A549 (cell line): Measurements from ENCODE around the gene CUL1. TPM values are rescaled to one million over a fixed set of nuclear protein-coding genes. Genes with fewer than 3 reads are reported as not detected.
A peak's percentile ranks its signal among the peaks of the same experiment; 100 is the strongest.

ENCODE experiments used
- ATAC-seq, 2 experiments: fragments of 200-7000 bp in 1 of 2; fragments of >200 bp in 1 of 2; cut with Nextera tagmentation in 1 of 2; cut with Tn5 transposase in 1 of 2; 3 replicates each; pipeline versions ENCODE4 v1.8.0 to v1.9.1; 2018 to 2020; ENCODE audit warnings: mild to moderate bottlenecking in 1 of 2, moderate library complexity in 1 of 2
- CTCF ChIA-PET: fragments of 300-600 bp; sonication (Branson Sonifier 250); formaldehyde crosslinking; extraction: SDS; loops from one replicate; lab custom pipeline; 2021; ENCODE audit warnings: antibody characterized with exemption, inconsistent platforms; lab: Yijun Ruan, JAX
- POLR2A ChIA-PET: fragments of 350-600 bp; formaldehyde crosslinking; extraction: SDS; loops from one replicate; lab custom pipeline; 2021; ENCODE audit warnings: antibody characterized with exemption, inconsistent platforms; lab: Yijun Ruan, JAX
- DNase-seq, 2 experiments: peaks; one replicate each; pipeline versions ENCODE4 v3.0.0 to v3.0.0-alpha.2; 2011 to 2016; ENCODE audit warnings: low read depth in 1 of 2, low spot score in 1 of 2
- FAIRE-seq: peaks from 2 replicates; lab custom pipeline; 2011; peaks lifted over from hg19 to GRCh38; lab: Jason Lieb, UNC
- H3K27ac ChIP-seq, 2 experiments: fragments of >200 bp; sonication (Bioruptor Twin); formaldehyde crosslinking; 3 replicates each; pipeline ENCODE4 v1.5.1; 2016 to 2017
- H3K4me1 ChIP-seq: fragments of >200 bp; sonication (Bioruptor Twin); formaldehyde crosslinking; 3 replicates; pipeline ENCODE4 v1.6.1; 2016
- H3K4me2 ChIP-seq: fragments of >200 bp; sonication (Bioruptor Twin); formaldehyde crosslinking; 3 replicates; pipeline ENCODE4 v1.6.1; 2016
- H3K4me3 ChIP-seq: fragments of >200 bp; sonication (Bioruptor Twin); formaldehyde crosslinking; 3 replicates; pipeline ENCODE4 v1.5.1; 2016
- H3K9me3 ChIP-seq: fragments of >200 bp; sonication (Bioruptor Twin); formaldehyde crosslinking; 3 replicates; pipeline ENCODE4 v1.6.1; 2016
- ATOH8 ChIP-seq: fragments of 250-450 bp; sonication (Bioruptor Pico); IDR thresholded peaks from 2 replicates; pipeline ENCODE4 v1.5.0; 2020; ENCODE audit warnings: low read depth, mild to moderate bottlenecking, moderate library complexity
- BHLHE40 ChIP-seq: IDR thresholded peaks from 2 replicates; pipeline ENCODE4 v1.6.1; 2012; ENCODE audit warnings: low read depth, low read length, inconsistent platforms
- CHD4 ChIP-seq: fragments of 200-600 bp; sonication (generic); IDR thresholded peaks from 2 replicates; pipeline ENCODE4 v1.6.1; 2016; ENCODE audit warnings: antibody characterized with exemption, mild to moderate bottlenecking, borderline replicate concordance
- EP300 ChIP-seq, 2 experiments: fragments of >200 bp; sonication (Bioruptor Twin); formaldehyde crosslinking; IDR thresholded peaks; 2 replicates in 1 of 2; 3 replicates in 1 of 2; pipeline ENCODE4 v1.6.1; 2016 to 2017
- HES2 ChIP-seq: fragments of >200 bp; sonication (Bioruptor Twin); formaldehyde crosslinking; IDR thresholded peaks from 2 replicates; pipeline ENCODE4 v1.6.1; 2016
- JUNB ChIP-seq: fragments of >200 bp; sonication (Bioruptor Twin); formaldehyde crosslinking; IDR thresholded peaks from 2 replicates; pipeline ENCODE4 v1.6.1; 2016
- MAX ChIP-seq: IDR thresholded peaks from 2 replicates; pipeline ENCODE4 v1.6.1; 2012
- NPAS2 ChIP-seq: fragments of 250-450 bp; sonication (Bioruptor Pico); IDR thresholded peaks from 2 replicates; pipeline ENCODE4 v1.8.0; 2022; ENCODE audit warnings: mild to moderate bottlenecking, moderate library complexity, borderline replicate concordance
- RCOR1 ChIP-seq: fragments of 150-350 bp; IDR thresholded peaks from 2 replicates; pipeline ENCODE4 v1.6.1; 2014; ENCODE audit warnings: antibody characterized with exemption, low read length, low read depth
- REST ChIP-seq: fragments of 200-600 bp; sonication (generic); IDR thresholded peaks from 2 replicates; pipeline ENCODE4 v1.6.1; 2016; ENCODE audit warnings: antibody characterized with exemption, mild to moderate bottlenecking, moderate library complexity
- RFX5 ChIP-seq: fragments of 450-650 bp; IDR thresholded peaks from 2 replicates; pipeline ENCODE4 v1.7.1; 2014; ENCODE audit warnings: antibody characterized with exemption, mild to moderate bottlenecking, moderate library complexity
- TP53 ChIP-seq: fragments of 250-450 bp; sonication (Bioruptor Pico); IDR thresholded peaks from 2 replicates; pipeline ENCODE4 v1.5.0; 2021; ENCODE audit warnings: mild to moderate bottlenecking, moderate library complexity
- WGBS: methylation state at CpG from one replicate; pipeline ENCODE4 v1.1.6; 2017; ENCODE audit errors: missing lambda C conversion rate; 5-methylcytosine and 5-hydroxymethylcytosine counted together
- polyA plus RNA-seq, 4 experiments: library from polyadenylated mRNA; depleted of rRNA in 3 of 4; stranded (reverse); fragments of >200 nt; fragmentation: RNase III in 1 of 4; extraction: RNeasy Plus Mini Kit Qiagen cat#74134 plus additional on column Dnase treatment in 1 of 4; gene quantifications; 2 replicates in 3 of 4; 3 replicates in 1 of 4; pipeline ENCODE4 v1.2.3, GENCODE V29; 2011 to 2017

The CUL1 gene
- polyA plus RNA-seq, 2 of the 4 experiments (the other 2 are of a cell fraction): 57.9 to 70.6 TPM

- no peak for FAIRE-seq
- no peak overlapping the region for H3K4me3 ChIP-seq
- no peaks in the 10 kb centered on the region for H3K9me3 ChIP-seq
- TF ChIP-seq EP300 (IDR thresholded peaks at IDR 0.05): no peak
- H3K4me2 ChIP-seq: no peak overlapping the region
- ChIA-PET CTCF (no interaction called here), POLR2A (no interaction called here)
- WGBS: 96% methylated on average over 2 of the region's 2 CpGs
- no peak for DNase-seq
- peaks cover 30% of the 10 kb centered on the region for H3K4me1 ChIP-seq
- no peak for ATAC-seq
- no peak overlapping the region for H3K27ac ChIP-seq
Observed at GRCh38 chr7:148726385-148726784, 27.7 kb downstream of the CUL1 start.

GRCh38 chr7:148727501-148728278 lies 29.0 kb downstream of the CUL1 start:
- no peak overlapping the region for H3K4me2 ChIP-seq
- no peaks in the 10 kb centered on the region for H3K9me3 ChIP-seq
- ChIA-PET CTCF (no interaction called here), POLR2A (no interaction called here)
- peaks cover 26% of the 10 kb centered on the region for H3K4me1 ChIP-seq
- H3K4me3 ChIP-seq: no peak overlapping the region
- TF ChIP-seq JUNB (no peak), BHLHE40 (no peak), HES2 (no peak), RCOR1 (no peak), CHD4 (no peak), NPAS2 (CRISPR knock-in tag) (no peak), RFX5 (no peak), ATOH8 (CRISPR knock-in tag) (no peak), TP53 (no peak)
- FAIRE-seq (no peak), ATAC-seq (0 out of 6 replicates have a peak, but pooled peaks of 1 of the 2 experiments have one; percentile 42), DNase-seq (no peak)
- no peak overlapping the region for H3K27ac ChIP-seq
- 89% methylated on average over 11 of the region's 11 CpGs for WGBS

GRCh38 chr7:148729984-148730733 lies 31.5 kb downstream of the CUL1 start:
- H3K4me2 ChIP-seq: peak overlapping the region; percentile 44; the same call in 2 of the 3 replicates
- TF ChIP-seq MAX (0 out of 2 replicates have a peak, but pooled peaks have one; percentile 23), REST (no peak)
- ATAC-seq: peak; percentile 50 to 71; a peak in 4 of 6 replicates
- ChIA-PET CTCF (interaction anchor here (0.6 to 1.5 kb wide), 3 partner anchors 11 to 36 kb away, joined by 3 to 4 read pairs (median 3); no protein-coding TSS in a partner anchor), POLR2A (no interaction called here)
- H3K4me3 ChIP-seq: no peak overlapping the region
- WGBS: 62% methylated on average over 12 of the region's 12 CpGs
- peak overlapping the region in 1 of 2 experiments; percentile 38; a peak in 1 of 6 replicates for H3K27ac ChIP-seq
- no peaks in the 10 kb centered on the region for H3K9me3 ChIP-seq
- peaks cover 20% of the 10 kb centered on the region for H3K4me1 ChIP-seq
- DNase-seq: no peak
- FAIRE-seq: no peak
